Measurements from ENCODE around the gene DNMT3B. TPM values are rescaled to one million over a fixed set of nuclear protein-coding genes. Genes with fewer than 3 reads are reported as not detected.
"Not testable (repeated sequence)": the region's sequence is repeated elsewhere in the genome, so short reads cannot be mapped to it uniquely, and the experiment has no call there.

The DNMT3B gene
- total and polyA plus RNA-seq, 2 donors (not counting 1 experiment from before 2014, with no cell fraction given) = 0.15 to 0.47 TPM

DNA sequence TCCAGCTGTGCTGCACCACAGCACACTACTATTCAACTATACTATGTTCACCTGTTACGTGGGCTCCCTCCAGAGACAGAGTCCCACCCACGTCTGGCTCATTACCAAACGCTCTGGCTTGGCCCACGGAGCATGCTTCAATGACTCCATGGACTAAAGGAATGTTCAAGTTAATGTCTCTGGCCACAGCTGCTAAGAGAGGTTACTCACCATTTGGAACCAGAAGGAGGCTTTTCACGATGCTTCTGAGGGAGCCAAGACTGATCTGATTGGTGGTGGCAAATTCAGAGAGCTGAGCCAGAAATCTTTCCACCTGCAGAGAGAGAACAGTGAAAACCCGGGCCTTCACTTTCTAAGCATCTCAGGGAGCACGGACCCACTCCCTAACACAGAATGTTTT, 34.5 kb upstream of the DNMT3B start:
- Mint-ChIP-seq H3K9me3 (ENCODE audit: insufficient read depth) (no peaks in the 10 kb centered on the region), H3K4me1 (peaks cover 2% of the 10 kb centered on the region), H3K27me3 (no peaks in the 10 kb centered on the region), H3K4me3 (no peak overlapping the region), H3K27ac (no peak overlapping the region)
- H3K9me3 ChIP-seq (ENCODE audit: control extremely low read depth in 1 of 3, control insufficient read depth in 2 of 3, insufficient read depth in 1 of 3, low read length in 2 of 3) = no peaks in the 10 kb centered on the region
- H3K27me3 ChIP-seq (replicated peaks in 1 of 4; ENCODE audit: control extremely low read depth in 1 of 4, control insufficient read depth in 3 of 4, insufficient read depth in 4 of 4, low read length in 3 of 4) = no peaks in the 10 kb centered on the region
- no peak overlapping the region for H3K9ac ChIP-seq (ENCODE audit: low read length)
- peaks cover 3 to 22% of the 10 kb centered on the region in 2 experiments for H3K36me3 ChIP-seq (replicated peaks in 1 of 2; ENCODE audit: control extremely low read depth in 1 of 2, control insufficient read depth in 1 of 2, extremely low read depth in 1 of 2, insufficient read depth in 2 of 2, low read length in 1 of 2)
- DNase-seq (no peak), ATAC-seq (ENCODE audit: low read depth) (no peak)
- H3K4me1 ChIP-seq (ENCODE audit: control insufficient read depth in 2 of 2, insufficient read depth in 2 of 2, low read length in 2 of 2) = no peaks in the 10 kb centered on the region
- CTCF ChIA-PET = no interaction called here
- TF ChIP-seq EZH2 (IDR thresholded peaks at IDR 0.05; ENCODE audit: borderline replicate concordance, insufficient read depth, low read depth, low read length, poor library complexity, severe bottlenecking) = no peak
- TF ChIP-seq, protein P1, sequence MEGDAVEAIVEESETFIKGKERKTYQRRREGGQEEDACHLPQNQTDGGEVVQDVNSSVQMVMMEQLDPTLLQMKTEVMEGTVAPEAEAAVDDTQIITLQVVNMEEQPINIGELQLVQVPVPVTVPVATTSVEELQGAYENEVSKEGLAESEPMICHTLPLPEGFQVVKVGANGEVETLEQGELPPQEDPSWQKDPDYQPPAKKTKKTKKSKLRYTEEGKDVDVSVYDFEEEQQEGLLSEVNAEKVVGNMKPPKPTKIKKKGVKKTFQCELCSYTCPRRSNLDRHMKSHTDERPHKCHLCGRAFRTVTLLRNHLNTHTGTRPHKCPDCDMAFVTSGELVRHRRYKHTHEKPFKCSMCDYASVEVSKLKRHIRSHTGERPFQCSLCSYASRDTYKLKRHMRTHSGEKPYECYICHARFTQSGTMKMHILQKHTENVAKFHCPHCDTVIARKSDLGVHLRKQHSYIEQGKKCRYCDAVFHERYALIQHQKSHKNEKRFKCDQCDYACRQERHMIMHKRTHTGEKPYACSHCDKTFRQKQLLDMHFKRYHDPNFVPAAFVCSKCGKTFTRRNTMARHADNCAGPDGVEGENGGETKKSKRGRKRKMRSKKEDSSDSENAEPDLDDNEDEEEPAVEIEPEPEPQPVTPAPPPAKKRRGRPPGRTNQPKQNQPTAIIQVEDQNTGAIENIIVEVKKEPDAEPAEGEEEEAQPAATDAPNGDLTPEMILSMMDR (IDR thresholded peaks at IDR 0.05) = no peak
- 85% methylated on average over 5 of the region's 7 CpGs for WGBS (ENCODE audit: insufficient coverage)
- no peak overlapping the region for H3K27ac ChIP-seq (ENCODE audit: low read length in 2 of 2)
- no peak overlapping the region for H3K4me2 ChIP-seq (replicated peaks; ENCODE audit: low read depth, low read length, poor library complexity, severe bottlenecking)
- peaks cover 18% of the 10 kb centered on the region for H3K79me2 ChIP-seq (ENCODE audit: control insufficient read depth, insufficient read depth, low read length)
- H4K20me1 ChIP-seq (ENCODE audit: control insufficient read depth, insufficient read depth, low read length, poor library complexity, severe bottlenecking) = peaks cover 10% of the 10 kb centered on the region
- intact Hi-C loops (cut with micrococcal nuclease) = no loop called here
- POLR2A ChIA-PET = no interaction called here
- no peak overlapping the region for H2AFZ ChIP-seq (ENCODE audit: insufficient read depth, low read depth, low read length, poor library complexity, severe bottlenecking)
- H3K4me3 ChIP-seq (ENCODE audit: control extremely low read depth in 1 of 5, extremely low read depth in 1 of 5, insufficient read depth in 1 of 5, low read depth in 2 of 5, low read length in 4 of 5) = no peak overlapping the region

DNA sequence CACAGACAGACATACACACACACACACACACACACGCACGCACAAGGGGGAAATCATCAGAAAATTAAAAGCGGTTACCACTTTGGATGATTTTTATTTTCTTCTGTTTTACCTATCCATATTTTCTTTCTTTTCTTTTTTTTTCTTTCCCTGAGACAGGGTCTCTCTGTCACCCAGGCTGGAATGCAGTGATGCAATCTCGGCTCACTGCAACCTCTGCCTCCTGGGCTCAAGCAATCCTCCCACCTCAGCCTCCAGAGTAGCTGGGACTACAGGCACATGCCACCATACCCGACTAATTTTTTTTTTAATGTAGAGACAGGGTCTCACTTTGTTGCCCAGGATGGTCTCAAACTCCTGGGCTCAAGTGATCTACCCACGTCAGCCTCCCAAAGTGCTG, 33.8 kb upstream of the DNMT3B start:
- H3K27ac Mint-ChIP-seq; H3K4me3 ChIP-seq (ENCODE audit: control extremely low read depth in 1 of 5, extremely low read depth in 1 of 5, insufficient read depth in 1 of 5, low read depth in 2 of 5, low read length in 4 of 5); H2AFZ ChIP-seq (ENCODE audit: insufficient read depth, low read depth, low read length, poor library complexity, severe bottlenecking); H3K4me1 Mint-ChIP-seq; H3K4me3 Mint-ChIP-seq; intact Hi-C loops (cut with micrococcal nuclease); H3K27me3 ChIP-seq (replicated peaks in 1 of 4; ENCODE audit: control extremely low read depth in 1 of 4, control insufficient read depth in 3 of 4, insufficient read depth in 4 of 4, low read length in 3 of 4); H3K4me2 ChIP-seq (replicated peaks; ENCODE audit: low read depth, low read length, poor library complexity, severe bottlenecking); H3K27me3 Mint-ChIP-seq; DNase-seq; H4K20me1 ChIP-seq (ENCODE audit: control insufficient read depth, insufficient read depth, low read length, poor library complexity, severe bottlenecking); H3K9me3 ChIP-seq (ENCODE audit: control extremely low read depth in 1 of 3, control insufficient read depth in 2 of 3, insufficient read depth in 1 of 3, low read length in 2 of 3); POLR2A ChIA-PET; CTCF ChIA-PET; ATAC-seq (ENCODE audit: low read depth); H3K9me3 Mint-ChIP-seq (ENCODE audit: insufficient read depth); H3K9ac ChIP-seq (ENCODE audit: low read length); H3K4me1 ChIP-seq (ENCODE audit: control insufficient read depth in 2 of 2, insufficient read depth in 2 of 2, low read length in 2 of 2); H3K27ac ChIP-seq (ENCODE audit: low read length in 2 of 2): not testable (repeated sequence)
- Histone ChIP-seq H3K36me3 (replicated peaks in 1 of 2; ENCODE audit: control extremely low read depth in 1 of 2, control insufficient read depth in 1 of 2, extremely low read depth in 1 of 2, insufficient read depth in 2 of 2, low read length in 1 of 2) (peaks cover 3 to 22% of the 10 kb centered on the region in 2 experiments), H3K79me2 (ENCODE audit: control insufficient read depth, insufficient read depth, low read length) (peaks cover 18% of the 10 kb centered on the region)
- 85% methylated on average over 4 of the region's 6 CpGs for WGBS (ENCODE audit: insufficient coverage)

DNA sequence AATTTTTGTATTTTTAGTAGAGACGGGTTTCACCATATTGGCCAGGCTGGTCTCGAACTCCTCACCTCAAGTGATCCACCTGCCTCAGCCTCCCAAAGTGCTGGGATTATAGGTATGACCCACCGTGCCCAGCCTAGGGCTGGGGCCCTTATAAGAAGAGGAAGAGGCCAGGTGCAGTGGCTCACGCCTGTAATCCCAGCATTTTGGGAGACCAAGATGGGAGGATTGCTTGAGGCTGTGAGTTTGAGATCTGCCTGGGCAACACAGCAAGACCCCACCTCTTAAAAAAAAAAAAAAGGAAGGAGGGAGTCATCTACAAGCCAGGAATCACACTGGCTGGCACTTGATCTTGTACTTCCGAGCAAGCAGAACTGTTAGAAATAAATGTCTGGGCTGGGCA, 32.9 kb upstream of the DNMT3B start:
- DNase-seq; H3K4me3 Mint-ChIP-seq; H3K4me2 ChIP-seq (replicated peaks; ENCODE audit: low read depth, low read length, poor library complexity, severe bottlenecking); POLR2A ChIA-PET; ATAC-seq (ENCODE audit: low read depth); H3K27me3 Mint-ChIP-seq; H3K27me3 ChIP-seq (replicated peaks in 1 of 4; ENCODE audit: control extremely low read depth in 1 of 4, control insufficient read depth in 3 of 4, insufficient read depth in 4 of 4, low read length in 3 of 4); H4K20me1 ChIP-seq (ENCODE audit: control insufficient read depth, insufficient read depth, low read length, poor library complexity, severe bottlenecking); H3K27ac Mint-ChIP-seq; H3K9me3 Mint-ChIP-seq (ENCODE audit: insufficient read depth); H3K27ac ChIP-seq (ENCODE audit: low read length in 2 of 2); H2AFZ ChIP-seq (ENCODE audit: insufficient read depth, low read depth, low read length, poor library complexity, severe bottlenecking); H3K4me1 ChIP-seq (ENCODE audit: control insufficient read depth in 2 of 2, insufficient read depth in 2 of 2, low read length in 2 of 2); H3K9me3 ChIP-seq (ENCODE audit: control extremely low read depth in 1 of 3, control insufficient read depth in 2 of 3, insufficient read depth in 1 of 3, low read length in 2 of 3); H3K4me3 ChIP-seq (ENCODE audit: control extremely low read depth in 1 of 5, extremely low read depth in 1 of 5, insufficient read depth in 1 of 5, low read depth in 2 of 5, low read length in 4 of 5); CTCF ChIA-PET; H3K4me1 Mint-ChIP-seq; H3K9ac ChIP-seq (ENCODE audit: low read length); intact Hi-C loops (cut with micrococcal nuclease): not testable (repeated sequence)
- Histone ChIP-seq H3K36me3 (replicated peaks in 1 of 2; ENCODE audit: control extremely low read depth in 1 of 2, control insufficient read depth in 1 of 2, extremely low read depth in 1 of 2, insufficient read depth in 2 of 2, low read length in 1 of 2) (peaks cover 3 to 22% of the 10 kb centered on the region in 2 experiments), H3K79me2 (ENCODE audit: control insufficient read depth, insufficient read depth, low read length) (peaks cover 18% of the 10 kb centered on the region)
- WGBS (ENCODE audit: insufficient coverage) = no CpG with 5 or more reads among the region's 5 CpGs
